Coronary artery (tissue), 2 donors: ENCODE data around the gene CNOT8.
"Not testable (repeated sequence)": the region's sequence is repeated elsewhere in the genome, so short reads cannot be mapped to it uniquely, and the experiment has no call there.

ENCODE experiments used
- DNase-seq: peaks from one replicate; pipeline ENCODE4 v3.0.0-alpha.2; 2017; ENCODE audit warnings: low spot score
- H3K27ac ChIP-seq, 2 donors: fragments of 200-600 bp; sonication (generic); one replicate each; pipeline ENCODE4 v1.5.1; 2016 to 2019
- H3K4me3 ChIP-seq: fragments of 200-600 bp; sonication (generic); 2 replicates; pipeline ENCODE4 v1.5.1; 2016; ENCODE audit warnings: mild to moderate bottlenecking, moderate library complexity
- CTCF ChIP-seq: fragments of 200-600 bp; sonication (generic); IDR thresholded peaks from one replicate; pipeline ENCODE4 v1.5.1; 2019; ENCODE audit warnings: antibody characterized with exemption

The CNOT8 gene

DNA sequence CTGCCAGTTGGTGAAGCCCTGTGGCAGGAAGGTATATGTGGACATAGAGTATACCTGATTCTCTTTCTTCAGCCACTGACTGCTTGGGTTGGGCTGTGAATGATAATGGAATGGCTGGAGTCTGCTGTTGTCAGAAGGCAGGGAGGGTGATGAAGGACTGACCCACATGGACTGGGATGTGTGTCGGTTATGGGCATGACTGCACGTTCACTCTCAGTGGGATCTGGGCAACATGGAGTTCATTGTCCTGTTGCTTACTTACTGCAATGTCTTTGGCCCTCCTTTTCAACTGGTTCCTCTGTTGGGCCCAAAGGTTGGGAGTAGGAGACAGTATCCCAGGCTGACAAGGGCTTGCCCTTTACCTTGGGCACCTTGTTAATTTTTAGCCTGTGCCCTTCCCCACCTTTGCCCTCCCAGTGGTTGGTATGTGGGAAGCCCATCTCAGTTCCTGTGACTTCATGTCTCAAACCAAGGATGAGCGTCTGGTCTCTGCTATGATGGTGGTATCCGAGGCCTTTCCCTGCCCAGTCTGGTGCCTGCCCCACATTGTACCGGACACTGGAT, 42.7 kb upstream of the CNOT8 start:
- TF ChIP-seq CTCF, result no peak
- H3K4me3 ChIP-seq, result no peak overlapping the region
- H3K27ac ChIP-seq, result peak overlapping the region in 1 of 2 donors; percentile 15
- no peak for DNase-seq

DNA sequence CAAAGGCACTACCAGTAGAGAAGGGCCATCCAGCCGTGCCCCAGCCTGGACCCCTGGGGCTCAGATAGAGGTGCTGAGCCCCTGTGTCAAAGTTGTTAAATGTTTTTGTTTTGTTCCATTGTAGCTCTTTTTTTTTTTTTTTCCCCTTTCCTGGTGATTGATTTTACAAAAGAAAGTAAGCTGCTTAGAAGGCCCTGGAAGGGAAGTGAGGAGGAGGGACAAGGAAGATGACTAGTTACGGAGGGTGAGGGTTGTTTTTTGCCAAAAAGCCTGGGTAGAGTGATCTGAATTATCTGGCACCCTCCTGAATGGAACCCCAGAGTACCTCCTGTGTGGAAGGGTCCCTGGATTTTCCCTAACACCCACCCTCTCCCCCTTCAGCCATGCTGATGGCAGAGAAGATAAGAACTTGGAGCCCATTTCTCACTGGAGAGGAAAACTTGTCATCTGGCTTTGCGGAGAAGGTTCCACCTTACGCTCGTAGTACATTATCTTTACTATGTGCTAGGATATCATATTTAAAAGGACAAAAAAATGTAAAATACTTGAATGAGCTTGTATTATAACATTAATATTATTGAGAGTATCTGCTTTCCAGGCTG, 41.4 kb upstream of the CNOT8 start:
- no peak for DNase-seq
- TF ChIP-seq CTCF, result no peak
- H3K4me3 ChIP-seq, result no peak overlapping the region
- H3K27ac ChIP-seq, result peak overlapping the region in 1 of 2 donors; percentile 31

DNA sequence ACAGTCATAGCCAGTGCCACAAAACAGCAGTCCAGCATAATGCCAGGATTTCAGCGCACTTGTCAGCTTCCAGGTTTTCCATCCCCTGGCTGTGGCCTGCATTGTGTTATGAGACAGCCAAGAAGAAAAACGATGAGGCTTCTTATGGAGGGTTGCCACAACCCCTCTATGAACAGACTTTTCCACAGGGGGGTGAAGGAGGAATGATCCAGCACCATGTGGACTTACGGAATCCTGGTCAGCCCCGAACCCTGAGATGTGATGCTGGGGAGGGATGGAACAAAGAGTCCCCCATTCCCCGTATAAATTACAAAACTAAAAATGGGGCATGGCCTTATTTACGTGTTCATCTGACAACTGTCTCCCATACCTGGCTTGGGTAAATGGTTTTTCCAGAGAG, 40.6 kb upstream of the CNOT8 start:
- no peak for TF ChIP-seq CTCF
- Histone ChIP-seq H3K4me3 (no peak overlapping the region), H3K27ac (peak overlapping the region in 1 of 2 donors; percentile 8)
- no peak for DNase-seq

GRCh38 chr5:154818471-154819116, 39.8 kb upstream of the CNOT8 start:
- no peak for TF ChIP-seq CTCF
- no peak overlapping the region for H3K4me3 ChIP-seq
- H3K27ac ChIP-seq, result peak overlapping the region in 1 of 2 donors; percentile 8
- DNase-seq, result no peak

DNA sequence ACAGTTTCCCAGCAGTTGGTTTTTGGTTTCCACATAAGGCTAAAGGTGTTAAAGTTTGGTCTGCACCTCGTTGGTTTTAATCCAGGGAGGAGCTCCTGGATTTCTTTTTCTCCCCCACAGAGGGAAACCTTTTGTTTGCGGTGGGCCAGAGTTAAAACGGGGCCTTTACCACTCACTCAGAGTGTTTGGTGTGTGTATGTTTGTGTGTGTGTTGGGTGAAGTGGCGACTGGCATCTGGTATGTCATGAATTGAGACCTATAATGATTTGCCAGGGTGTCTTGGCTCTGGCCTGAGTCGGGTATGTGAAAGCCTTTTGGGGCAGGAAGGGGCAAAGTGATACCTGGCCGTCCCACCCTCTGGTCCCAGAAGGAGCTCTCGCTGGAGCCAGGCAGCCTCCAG, 38.9 kb upstream of the CNOT8 start:
- H3K27ac ChIP-seq, result no peak overlapping the region

GRCh38 chr5:154820383-154820782, 38.0 kb upstream of the CNOT8 start:
- no peak for TF ChIP-seq CTCF
- Histone ChIP-seq H3K27ac (no peak overlapping the region), H3K4me3 (no peak overlapping the region)
- DNase-seq, result no peak

More for the DNA sequence above, 38.9 kb upstream of the CNOT8 start:
- DNase-seq, result no peak
- TF ChIP-seq CTCF, result no peak
- H3K4me3 ChIP-seq, result no peak overlapping the region

DNA sequence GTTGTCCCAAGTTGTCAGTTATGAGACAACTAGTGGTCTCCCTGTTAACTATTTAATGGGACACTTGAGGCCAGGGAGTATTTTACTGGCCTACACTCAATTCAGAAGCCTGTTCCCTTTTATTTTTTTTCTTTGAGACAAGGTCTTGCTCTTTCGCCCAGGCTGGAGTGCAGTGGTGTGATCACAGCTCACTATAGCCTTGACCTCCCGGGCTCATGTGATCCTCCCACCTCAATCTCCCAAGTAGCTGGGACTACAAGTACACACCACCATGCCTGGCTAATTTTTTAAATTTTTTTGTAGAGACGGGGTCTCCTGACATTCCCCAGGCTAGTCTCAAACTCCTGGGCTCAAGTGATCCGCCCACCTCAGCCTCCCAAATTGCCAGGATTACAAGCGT, 35.5 kb upstream of the CNOT8 start:
- H3K27ac ChIP-seq, H3K4me3 ChIP-seq, DNase-seq: not testable (repeated sequence)
